ENCODE results near the gene CALHM5.

CALHM5 gene

DNA sequence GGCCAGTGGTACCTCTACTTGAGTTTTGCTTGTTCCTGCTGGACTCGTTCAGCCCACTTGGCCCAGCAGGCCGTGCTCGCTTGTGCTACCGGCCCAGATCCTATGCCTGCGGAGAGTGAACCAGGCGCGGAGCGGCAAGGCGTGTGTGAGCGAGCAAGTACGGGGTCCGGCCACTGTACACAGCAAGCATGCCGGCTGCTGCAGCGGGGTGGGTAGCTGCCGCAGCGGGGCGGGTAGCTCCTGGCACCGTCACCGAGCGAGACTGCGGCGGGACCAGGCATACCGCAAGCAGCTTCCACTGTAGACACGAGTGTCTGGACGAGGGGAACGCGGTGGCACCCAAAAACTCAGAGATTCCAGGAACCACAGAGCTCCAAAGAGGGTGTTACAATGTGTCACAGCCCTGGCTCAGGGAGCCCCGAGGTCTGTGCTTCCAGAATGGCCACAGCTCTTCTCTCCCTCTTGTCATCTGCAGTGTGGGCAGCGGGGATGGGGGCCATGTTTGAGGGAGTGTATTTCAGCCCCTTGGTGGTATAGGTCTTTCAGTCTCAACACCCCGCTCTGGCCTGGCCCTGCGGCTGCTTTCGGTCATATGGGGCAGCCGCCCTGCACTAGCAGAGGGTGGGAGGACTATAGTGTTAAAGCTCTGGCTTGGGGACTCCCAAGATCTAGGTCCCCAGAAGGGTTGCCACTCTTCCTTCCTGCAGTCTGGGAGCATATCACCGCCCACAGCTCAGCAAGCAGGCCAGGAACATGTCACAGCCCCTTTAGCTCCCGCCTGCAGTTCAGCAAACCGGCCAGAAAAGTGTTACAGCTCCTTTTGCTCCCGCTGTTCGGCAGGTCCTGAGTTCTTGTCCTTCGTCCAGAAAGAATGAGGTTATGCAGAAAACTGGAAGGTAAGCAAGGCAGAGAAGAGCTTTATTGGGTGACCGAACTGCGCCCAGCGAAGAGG, 53.8 kb downstream of the CALHM5 start:
- no peak for TF ChIP-seq CTCF (IDR thresholded peaks at IDR 0.05; ENCODE audit: insufficient read depth, low read depth, low read length, missing control alignments)
- DNase-seq (ENCODE audit: low read depth): no peak
- no peak overlapping the region for H3K4me3 ChIP-seq (ENCODE audit: low read depth, low read length)

DNA sequence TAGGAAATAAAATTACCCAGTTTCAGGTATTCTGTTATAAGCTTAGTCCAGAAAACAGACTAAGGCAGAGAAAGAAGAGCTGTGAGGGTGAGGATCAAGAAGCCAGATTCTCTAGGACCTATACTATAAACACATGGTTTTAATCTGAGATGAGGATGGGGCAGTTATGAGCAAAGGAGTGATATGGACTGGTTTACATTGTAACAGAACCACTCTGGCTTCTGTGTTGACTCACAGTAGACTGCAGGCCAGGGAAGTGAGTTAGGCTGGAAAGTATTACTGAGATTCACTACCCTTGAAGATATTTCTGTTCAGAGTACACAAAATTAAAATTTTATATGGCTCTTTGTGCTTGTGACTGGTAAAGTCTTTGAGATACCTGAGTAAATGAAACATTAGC, 56.7 kb downstream of the CALHM5 start:
- no peak overlapping the region for H3K4me3 ChIP-seq (ENCODE audit: low read depth, low read length)
- DNase-seq (ENCODE audit: low read depth): no peak
- no peak for TF ChIP-seq CTCF (IDR thresholded peaks at IDR 0.05; ENCODE audit: insufficient read depth, low read depth, low read length, missing control alignments)

DNA sequence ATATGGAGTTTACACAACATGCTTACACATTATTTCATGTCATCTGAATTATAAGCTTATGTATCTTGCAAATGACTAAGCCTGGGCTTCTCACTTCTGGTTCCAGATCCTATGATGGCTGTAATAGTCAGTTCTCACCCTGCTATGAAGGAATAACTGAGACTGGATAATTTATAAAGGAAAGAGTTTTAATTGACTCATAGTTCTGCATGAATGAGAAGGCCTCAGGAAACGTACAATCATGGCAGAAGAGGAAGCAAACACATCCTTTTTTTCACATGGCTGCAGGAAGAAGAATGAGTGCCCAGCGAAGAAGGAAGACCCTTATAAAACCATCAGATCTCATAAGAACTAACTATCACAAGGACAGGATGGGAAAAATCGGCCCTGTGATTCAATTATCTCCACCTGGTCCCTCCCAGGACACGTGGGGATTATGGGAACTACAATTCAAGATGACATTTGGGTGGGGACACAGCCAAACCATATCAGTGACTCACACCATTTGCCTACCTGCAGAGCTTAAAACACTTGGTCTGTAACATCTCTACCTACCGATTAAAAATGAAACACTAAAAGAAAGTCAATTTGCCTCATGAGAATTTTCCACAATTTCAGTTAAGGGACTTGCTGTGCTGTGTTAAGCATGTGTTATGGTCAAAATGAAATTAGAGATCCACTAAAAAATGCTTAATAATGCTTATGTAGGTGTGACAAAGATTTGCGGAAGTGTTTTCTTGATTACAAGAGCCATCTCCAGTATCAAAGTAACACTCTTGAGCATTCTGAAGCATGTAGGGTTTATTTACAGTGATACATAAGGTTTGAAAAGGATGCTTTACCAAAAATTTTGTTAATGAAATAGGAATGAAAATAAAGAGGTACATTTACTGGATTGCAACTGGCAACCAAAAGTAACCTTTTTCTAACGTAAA, 57.6 kb downstream of the CALHM5 start:
- DNase-seq (ENCODE audit: low read depth): no peak
- no peak overlapping the region for H3K4me3 ChIP-seq (ENCODE audit: low read depth, low read length)
- TF ChIP-seq CTCF (IDR thresholded peaks at IDR 0.05; ENCODE audit: insufficient read depth, low read depth, low read length, missing control alignments): no peak

GRCh38 chr6:116570856-116571682, 59.6 kb downstream of the CALHM5 start, which contains the start of gene RWDD1:
Gene RWDD1 (plus strand): TSS chr6:116571504. CDS start chr6:116571583, 79 bp downstream.
- H3K4me3 ChIP-seq (ENCODE audit: low read depth, low read length): peak within 1 kb of the TSS; percentile 96
- TF ChIP-seq CTCF (IDR thresholded peaks at IDR 0.05; ENCODE audit: insufficient read depth, low read depth, low read length, missing control alignments): no peak
- peak; percentile 100 for DNase-seq (ENCODE audit: low read depth)

DNA sequence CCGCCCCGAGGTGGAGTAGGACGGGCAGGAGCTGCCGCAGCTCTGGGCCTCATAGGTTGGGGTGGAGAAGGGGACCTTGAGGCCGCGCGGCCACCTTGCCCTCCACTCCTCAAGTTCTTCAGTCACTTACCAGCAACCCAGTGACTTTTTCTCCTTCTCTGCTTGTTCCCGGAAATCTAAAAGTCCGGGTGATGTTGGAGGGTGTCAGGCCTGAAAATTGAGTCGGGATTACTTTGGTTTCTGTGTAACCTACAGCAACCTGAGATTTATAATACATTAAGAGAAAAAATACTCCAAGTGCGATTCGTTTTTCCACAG, 60.2 kb downstream of the CALHM5 start:
- no peak for DNase-seq (ENCODE audit: low read depth)
- H3K4me3 ChIP-seq (ENCODE audit: low read depth, low read length): peak overlapping the region; percentile 96
- no peak for TF ChIP-seq CTCF (IDR thresholded peaks at IDR 0.05; ENCODE audit: insufficient read depth, low read depth, low read length, missing control alignments)

- TF ChIP-seq CTCF (IDR thresholded peaks at IDR 0.05; ENCODE audit: insufficient read depth, low read depth, low read length, missing control alignments): no peak
- H3K4me3 ChIP-seq (ENCODE audit: low read depth, low read length): peak overlapping the region; percentile 96
- DNase-seq (ENCODE audit: low read depth): peak; percentile 46
Measured at GRCh38 chr6:116572162-116572561, 60.7 kb downstream of the CALHM5 start.

All from GM12865 (cell line).